Spinal cord (tissue), 10 donors: Measurements from ENCODE around the gene ABCC5. TPM values are rescaled to one million over a fixed set of nuclear protein-coding genes. Genes with fewer than 3 reads are reported as not detected.
A peak's percentile ranks its signal among the peaks of the same experiment; 100 is the strongest.
"Not testable (repeated sequence)": the region's sequence is repeated elsewhere in the genome, so short reads cannot be mapped to it uniquely, and the experiment has no call there.

Experiments used
- DNase-seq, 6 donors: peaks; one replicate each; pipeline versions ENCODE4 v3.0.0 to v3.0.0-alpha.2; 2013 to 2015; ENCODE audit warnings: low spot score in 6 of 6, low read depth in 4 of 6
- H3K27ac ChIP-seq: one replicate; pipeline ENCODE4 v1.5.1; 2013; ENCODE audit warnings: low read depth, low read length, control low read depth
- H3K27me3 ChIP-seq: one replicate; pipeline ENCODE4 v1.6.1; 2013; ENCODE audit warnings: low read length; ENCODE audit not compliant: control insufficient read depth, insufficient read depth
- H3K36me3 ChIP-seq: one replicate; pipeline ENCODE4 v1.6.1; 2013; ENCODE audit warnings: low read length; ENCODE audit not compliant: control insufficient read depth, insufficient read depth
- H3K4me1 ChIP-seq: one replicate; pipeline ENCODE4 v1.6.1; 2013; ENCODE audit warnings: low read length; ENCODE audit not compliant: control insufficient read depth, insufficient read depth
- H3K4me3 ChIP-seq: one replicate; pipeline ENCODE4 v1.5.1; 2013; ENCODE audit warnings: low read depth, low read length, control low read depth
- H3K9me3 ChIP-seq: one replicate; pipeline ENCODE4 v1.6.1; 2013; ENCODE audit warnings: low read length; ENCODE audit not compliant: control insufficient read depth, insufficient read depth
- WGBS: methylation state at CpG from one replicate; pipeline ENCODE4 v1.1.5; 2013; ENCODE audit warnings: missing lambda C conversion rate; ENCODE audit not compliant: insufficient coverage; 5-methylcytosine and 5-hydroxymethylcytosine counted together
- polyA plus RNA-seq, 2 donors: library from polyadenylated mRNA; unstranded; fragments of 120-200 nt; gene quantifications; one replicate each; pipeline ENCODE4 v1.2.1, GENCODE V29; 2013; ENCODE audit not compliant: insufficient read length in 2 of 2
- total RNA-seq, 2 donors: library from RNA; depleted of rRNA in 1 of 2; stranded (reverse); fragments of 120-200 nt in 1 of 2; fragments of >200 nt in 1 of 2; gene quantifications; one replicate each; pipeline versions ENCODE4 v1.2.3 to v1.2.4, GENCODE V29; 2013 to 2014
- donor health status: healthy.

Gene ABCC5
- total and polyA plus RNA-seq, 4 donors: 40.7 to 89.2 (median 60.1) TPM

DNA sequence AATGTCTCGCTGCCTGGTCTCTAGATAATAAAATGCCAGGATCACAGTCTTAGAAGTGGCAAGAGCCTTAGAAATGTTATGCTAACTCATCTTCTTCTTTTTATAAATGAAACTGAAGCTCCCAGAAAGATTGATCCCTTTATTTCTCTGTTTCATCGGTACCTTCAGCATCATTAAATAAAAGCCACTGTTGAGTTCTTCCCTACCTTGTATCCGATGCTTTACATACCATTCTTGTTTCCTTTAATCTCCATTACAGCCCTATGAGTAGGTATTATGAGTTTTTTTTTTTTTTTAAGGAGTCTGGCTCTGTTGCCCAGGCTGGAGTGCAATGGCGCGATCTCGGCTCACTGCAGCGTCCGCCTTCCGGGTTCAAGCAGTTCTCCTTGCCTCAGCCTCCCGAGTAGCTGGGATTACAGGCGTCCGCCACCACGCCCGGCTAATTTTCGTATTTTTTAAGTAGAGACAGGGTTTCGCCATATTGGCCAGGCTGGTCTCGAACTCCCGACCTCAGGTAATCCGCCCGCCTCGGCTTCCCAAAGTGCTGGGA lies 815 bp upstream of the ABCC5 start:
- Histone ChIP-seq H3K9me3 (no peaks in the 10 kb centered on the region), H3K4me3 (peak overlapping the region; percentile 88), H3K27ac (peak overlapping the region; percentile 92), H3K4me1 (peaks cover 14% of the 10 kb centered on the region), H3K36me3 (peaks cover 7% of the 10 kb centered on the region), H3K27me3 (no peaks in the 10 kb centered on the region)
- no peak for DNase-seq
- WGBS: 92% methylated on average over 16 of the region's 21 CpGs

DNA sequence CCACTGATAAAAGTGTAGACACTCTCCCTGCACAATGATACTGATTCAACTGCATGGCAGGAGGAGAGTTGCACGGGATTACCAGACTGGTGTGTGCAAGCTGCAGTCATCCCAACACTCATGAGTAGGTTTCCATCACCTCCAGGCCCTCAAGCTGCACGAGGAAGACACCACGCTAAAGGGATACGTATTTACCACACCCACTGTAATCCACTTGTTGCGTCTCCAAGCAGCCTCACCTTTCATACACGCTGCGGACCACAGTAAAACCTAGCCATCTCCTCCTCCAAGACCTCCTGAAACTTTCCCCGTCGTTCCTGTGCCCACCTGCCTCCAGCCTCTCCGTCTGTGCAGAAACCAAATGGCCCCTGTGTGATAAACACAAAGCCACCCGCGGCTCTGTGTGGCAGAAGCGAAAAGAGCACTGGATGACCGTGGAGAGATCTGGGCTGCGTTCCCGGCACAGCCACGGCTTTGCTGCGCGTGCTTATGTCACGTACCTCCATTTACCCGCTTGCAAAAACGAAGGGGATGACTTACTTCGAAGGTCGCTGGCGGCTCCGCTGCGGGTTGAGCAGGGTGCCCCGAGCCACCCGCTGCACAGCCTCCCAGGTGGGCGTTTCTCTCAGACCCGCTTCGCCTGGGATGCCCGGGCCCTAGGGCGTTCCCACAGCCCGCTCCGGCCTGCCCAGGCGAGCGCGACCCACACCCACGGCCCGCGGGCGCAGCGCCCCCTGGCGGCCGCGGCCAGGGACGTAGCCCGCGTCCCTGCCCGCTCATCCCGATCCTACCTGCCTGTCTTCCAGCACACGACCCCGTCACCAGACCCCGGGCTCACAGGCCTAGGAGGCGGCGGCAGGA lies 643 bp downstream of the ABCC5 start:
- 7% methylated on average over 55 of the region's 57 CpGs for WGBS
- H3K36me3 ChIP-seq: peaks cover 10% of the 10 kb centered on the region
- no peaks in the 10 kb centered on the region for H3K9me3 ChIP-seq
- H3K4me3 ChIP-seq: peak overlapping the region; percentile 88
- DNase-seq: peak in 5 of 6 donors; percentile 43 to 86 (median 64)
- H3K4me1 ChIP-seq: peaks cover 14% of the 10 kb centered on the region
- H3K27ac ChIP-seq: peak overlapping the region; percentile 92
- H3K27me3 ChIP-seq: no peaks in the 10 kb centered on the region

DNA sequence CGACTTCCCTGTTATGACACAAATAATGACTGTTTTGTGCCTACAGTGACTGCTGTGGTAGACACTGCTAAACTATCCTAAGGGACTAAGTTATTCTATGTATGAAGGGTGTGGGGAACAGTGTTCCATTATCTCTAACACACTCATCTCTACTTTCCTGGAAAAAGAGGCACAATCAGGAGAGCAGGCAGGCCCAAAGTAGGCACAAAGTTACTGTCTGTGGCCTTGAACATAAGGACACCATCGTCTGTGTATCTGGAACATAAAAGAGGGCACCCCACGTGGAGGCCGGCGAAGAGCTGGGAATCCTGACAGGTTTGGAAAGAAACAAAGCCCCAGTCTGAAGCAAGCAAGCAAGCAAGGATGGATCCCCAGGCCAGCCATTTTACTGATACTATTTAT lies 1.5 kb downstream of the ABCC5 start:
- H3K9me3 ChIP-seq: no peaks in the 10 kb centered on the region
- H3K36me3 ChIP-seq: peaks cover 10% of the 10 kb centered on the region
- H3K4me1 ChIP-seq: peaks cover 14% of the 10 kb centered on the region
- peak overlapping the region; percentile 88 for H3K4me3 ChIP-seq
- no peak overlapping the region for H3K27ac ChIP-seq
- WGBS: 34% methylated on average over 4 of the region's 5 CpGs
- DNase-seq: peak in 1 of 6 donors; percentile 6
- no peaks in the 10 kb centered on the region for H3K27me3 ChIP-seq

DNA sequence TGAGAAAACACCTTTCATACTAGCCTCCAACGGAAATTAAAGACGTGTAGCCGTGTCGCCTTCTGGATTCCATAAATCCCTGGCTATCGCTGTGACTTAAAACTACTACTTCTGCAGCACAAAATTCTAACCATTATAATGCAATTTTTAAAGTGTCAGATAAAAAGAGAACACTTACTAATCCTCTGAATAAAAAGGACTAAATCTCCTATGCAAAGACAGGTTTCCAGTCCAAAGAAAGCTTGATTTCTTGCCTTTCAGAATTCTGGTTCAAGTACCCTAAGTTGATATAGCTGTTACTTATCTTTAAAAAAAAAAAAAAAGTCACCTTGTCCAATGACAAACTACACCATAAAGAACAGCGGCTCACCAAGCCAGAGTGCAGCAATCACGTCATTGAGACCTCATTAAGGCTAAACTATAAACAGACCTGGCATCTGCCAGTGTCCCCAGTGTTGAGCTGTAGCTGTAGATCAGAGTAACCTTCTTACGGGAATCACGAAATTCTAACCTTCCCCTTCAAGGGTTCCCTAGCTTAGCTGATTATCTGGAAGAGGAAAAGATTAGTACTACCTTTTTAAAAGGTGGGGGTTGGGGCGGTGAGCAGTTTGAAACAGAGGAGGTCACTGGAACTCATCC lies 2.2 kb downstream of the ABCC5 start:
- Histone ChIP-seq H3K4me1 (peaks cover 14% of the 10 kb centered on the region), H3K27ac (no peak overlapping the region), H3K27me3 (no peaks in the 10 kb centered on the region), H3K4me3 (no peak overlapping the region), H3K9me3 (no peaks in the 10 kb centered on the region), H3K36me3 (peaks cover 15% of the 10 kb centered on the region)
- 86% methylated on average over 1 of the region's 10 CpGs for WGBS
- peak in 1 of 6 donors; percentile 31 for DNase-seq

DNA sequence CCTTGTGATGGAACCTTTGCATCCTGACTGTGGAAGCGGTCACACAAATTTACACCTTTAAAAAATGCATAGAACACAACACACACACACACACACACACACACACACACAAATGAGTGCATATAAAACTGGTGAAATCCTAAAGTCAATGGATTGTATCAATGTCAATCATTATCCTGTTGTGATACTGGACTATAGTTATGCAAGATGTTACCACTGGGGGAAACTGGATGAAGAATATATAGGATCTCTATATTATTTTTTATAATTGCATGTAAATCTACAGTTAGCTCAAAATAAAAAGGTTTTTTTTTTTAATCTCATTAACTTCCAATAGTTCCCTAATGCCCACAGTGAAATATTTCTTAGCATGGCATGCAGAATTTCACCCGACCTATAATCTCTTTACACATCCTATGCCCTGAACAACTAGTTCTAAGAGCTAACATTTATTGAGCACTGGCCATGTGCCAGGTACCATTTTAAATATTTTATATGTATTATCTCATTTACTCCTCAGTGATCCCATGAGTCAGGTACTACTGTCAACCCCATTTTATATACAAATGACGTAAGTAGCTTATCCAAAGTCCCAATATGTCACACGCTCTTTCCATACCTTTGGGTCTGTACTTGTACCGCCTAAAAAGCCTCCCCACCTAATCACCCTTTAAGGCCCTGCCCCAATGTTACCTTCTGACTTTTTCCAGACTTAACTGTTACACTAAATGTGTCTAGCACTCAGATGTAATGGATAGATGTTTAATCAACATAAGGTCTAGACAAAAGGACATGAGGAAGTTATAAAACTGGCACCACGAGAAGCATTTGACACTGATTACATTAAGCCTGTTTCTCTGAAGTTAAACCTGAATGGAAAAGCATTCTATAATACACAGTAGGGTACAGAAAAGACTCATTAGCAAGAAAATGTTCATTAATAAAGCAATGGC lies 5.5 kb downstream of the ABCC5 start:
- WGBS: 77% methylated on average over 3 of the region's 6 CpGs
- no peaks in the 10 kb centered on the region for H3K9me3 ChIP-seq
- H3K4me1 ChIP-seq: peaks cover 10% of the 10 kb centered on the region
- no peak overlapping the region for H3K27ac ChIP-seq
- no peak for DNase-seq
- no peaks in the 10 kb centered on the region for H3K27me3 ChIP-seq
- peaks cover 27% of the 10 kb centered on the region for H3K36me3 ChIP-seq
- H3K4me3 ChIP-seq: no peak overlapping the region

DNA sequence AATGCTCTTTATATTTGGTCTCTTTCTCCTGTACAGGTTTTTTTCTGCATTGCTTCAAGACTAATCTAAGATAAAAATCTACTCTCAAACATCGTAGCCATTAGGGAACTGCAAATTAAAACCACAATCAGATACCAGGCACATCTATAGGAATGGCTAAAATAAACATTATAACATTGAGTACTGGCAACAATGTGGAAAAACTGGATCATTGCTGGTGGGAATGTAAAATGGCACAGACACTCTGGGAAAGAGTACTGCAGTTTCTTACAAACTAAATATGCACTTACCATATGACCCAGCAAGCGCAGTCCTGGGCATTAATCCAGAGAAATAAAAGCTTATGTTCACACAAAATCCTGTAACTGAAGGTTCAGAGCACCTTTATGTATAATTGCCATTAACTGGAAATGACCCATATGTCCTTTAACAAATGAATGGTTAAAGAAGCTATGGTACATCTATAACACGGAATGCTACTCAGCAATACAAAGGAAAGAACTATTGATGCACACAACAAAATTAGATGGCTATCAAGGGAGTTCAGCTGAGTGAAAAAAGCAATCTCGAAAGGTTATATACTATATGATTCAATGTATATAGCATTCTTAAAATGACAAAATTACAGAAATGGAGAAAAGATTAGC lies 6.3 kb downstream of the ABCC5 start:
- H3K36me3 ChIP-seq: peaks cover 27% of the 10 kb centered on the region
- WGBS: no CpG with 5 or more reads among the region's 4 CpGs

DNA sequence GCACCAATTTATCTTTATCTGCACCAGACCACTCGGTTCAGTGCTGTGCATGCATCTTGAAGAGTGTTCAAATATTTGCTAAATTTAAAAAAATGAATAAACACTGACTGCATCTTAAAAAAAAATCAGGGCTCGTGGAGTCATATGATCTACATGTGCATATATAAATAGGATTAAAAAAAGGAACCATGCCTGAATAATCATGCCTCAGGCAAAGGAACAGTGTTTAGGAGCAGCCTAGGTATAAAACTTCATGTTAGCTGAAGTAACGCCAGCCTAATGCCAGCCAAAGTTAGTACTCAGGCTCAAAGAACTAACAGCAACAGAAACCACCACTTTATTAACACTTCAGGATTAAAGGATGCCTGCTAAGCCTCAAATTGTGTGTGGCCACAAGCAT lies 9.5 kb downstream of the ABCC5 start:
- DNase-seq: no peak
- H3K36me3 ChIP-seq: peaks cover 17% of the 10 kb centered on the region

More for the DNA sequence above, 6.3 kb downstream of the ABCC5 start:
- Histone ChIP-seq H3K4me3 (no peak overlapping the region), H3K27ac (no peak overlapping the region), H3K27me3 (no peaks in the 10 kb centered on the region), H3K4me1 (peaks cover 3% of the 10 kb centered on the region), H3K9me3 (no peaks in the 10 kb centered on the region)
- no peak for DNase-seq

DNA sequence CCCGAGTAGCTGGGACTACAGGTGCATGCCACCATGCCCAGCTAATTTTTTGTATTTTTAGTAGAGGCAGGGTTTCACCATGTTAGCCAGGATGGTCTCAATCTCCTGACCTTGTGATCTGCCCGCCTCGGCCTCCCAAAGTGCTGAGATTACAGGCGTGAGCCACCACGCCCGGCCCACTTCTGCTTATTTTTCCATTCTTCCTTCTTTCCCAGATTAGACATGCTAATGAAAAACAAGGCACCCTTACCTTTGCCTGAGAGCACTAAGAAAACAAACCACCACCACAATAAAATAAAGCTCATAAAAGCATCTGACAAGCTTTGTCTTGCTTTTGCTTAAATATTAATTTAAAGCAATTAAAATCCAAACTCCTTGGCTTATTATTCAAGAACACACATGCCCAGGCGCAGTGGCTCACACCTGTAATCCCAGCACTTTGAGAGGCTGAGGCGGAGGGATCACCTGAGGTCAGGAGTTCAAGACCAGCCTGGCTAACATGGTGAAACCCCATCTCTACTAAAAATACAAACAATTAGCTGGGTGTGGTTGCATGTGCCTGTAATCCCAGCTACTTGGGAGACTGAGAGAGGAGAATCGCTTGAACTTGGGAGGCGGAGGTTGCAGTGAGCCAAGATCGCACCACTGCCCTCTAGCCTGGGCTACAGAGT lies 10.4 kb downstream of the ABCC5 start:
- WGBS: 90% methylated on average over 4 of the region's 11 CpGs
- H3K4me3 ChIP-seq, DNase-seq, H3K27ac ChIP-seq, H3K4me1 ChIP-seq, H3K27me3 ChIP-seq, H3K9me3 ChIP-seq: not testable (repeated sequence)
- H3K36me3 ChIP-seq: peaks cover 17% of the 10 kb centered on the region

More for the DNA sequence above, 9.5 kb downstream of the ABCC5 start:
- no peak overlapping the region for H3K27ac ChIP-seq
- no peaks in the 10 kb centered on the region for H3K27me3 ChIP-seq
- H3K4me1 ChIP-seq: peaks cover 4% of the 10 kb centered on the region
- WGBS: no CpG with 5 or more reads among the region's 3 CpGs
- no peak overlapping the region for H3K4me3 ChIP-seq
- H3K9me3 ChIP-seq: no peaks in the 10 kb centered on the region
